ENCODE data around the gene NUDT4. TPM values are rescaled to one million over a fixed set of nuclear protein-coding genes. Genes with fewer than 3 reads are reported as not detected.

NUDT4 gene
- polyA plus RNA-seq (2012; rRNA removed) = 19.8 and 26.0 TPM in 2 replicates
- polyA plus RNA-seq (2012; cell fraction: cytosol; rRNA removed) = 31.6 and 41.1 TPM in 2 replicates
- polyA plus RNA-seq (2012; cell fraction: nucleus; rRNA removed) = 10.8 and 16.7 TPM in 2 replicates

GRCh38 chr12:93377252-93378195 is at the start of gene NUDT4:
NUDT4 (plus strand) TSS chr12:93377925; CDS start chr12:93378323, 398 bp downstream.
- peak within 1 kb of the TSS; percentile 85 for H3K9ac ChIP-seq
- H2AFZ ChIP-seq (ENCODE audit: low read depth) = peak within 1 kb of the TSS; percentile 91
- WGBS (ENCODE audit: low lambda C conversion rate) = 21% methylated on average over 29 of the region's 79 CpGs
- peaks cover 44% of the 10 kb centered on the region for H3K79me2 ChIP-seq (ENCODE audit: insufficient read depth)
- peak within 1 kb of the TSS; percentile 73 to 88 for H3K4me3 ChIP-seq (ENCODE audit: low read depth in 2 of 2, low read length in 1 of 2)
- peaks cover 0 to 10% of the 10 kb centered on the region in 2 experiments for H3K36me3 ChIP-seq (replicated peaks in 1 of 2; ENCODE audit: control insufficient read depth in 1 of 2, insufficient read depth in 2 of 2, low read length in 1 of 2)
- H3K4me2 ChIP-seq = peak within 1 kb of the TSS; percentile 82
- H3K27ac ChIP-seq (ENCODE audit: low read depth in 2 of 2, low read length in 1 of 2) = peak within 1 kb of the TSS; percentile 86 to 88
- H3K27me3 ChIP-seq (ENCODE audit: insufficient read depth) = no peaks in the 10 kb centered on the region
- H4K20me1 ChIP-seq (ENCODE audit: insufficient read depth) = peaks cover 38% of the 10 kb centered on the region
- CTCF ChIA-PET = interaction anchor here (1.3 kb wide), 2 partner anchors 19 to 390 kb away, joined by 7 read pairs; no protein-coding TSS in a partner anchor
- POLR2A ChIA-PET = no interaction called here
- no peaks in the 10 kb centered on the region for H3K9me2 ChIP-seq
- DNase-seq = peak; percentile 100
- no peaks in the 10 kb centered on the region for H3K9me3 ChIP-seq
- H3F3A ChIP-seq (replicated peaks; ENCODE audit: insufficient read depth) = peaks cover 11% of the 10 kb centered on the region
- peaks cover 14 to 15% of the 10 kb centered on the region in 2 experiments; a peak in 3 of 4 replicates for H3K4me1 ChIP-seq (ENCODE audit: control insufficient read depth in 1 of 2, insufficient read depth in 2 of 2, low read depth in 1 of 2, low read length in 1 of 2)
- TF ChIP-seq, protein P1, sequence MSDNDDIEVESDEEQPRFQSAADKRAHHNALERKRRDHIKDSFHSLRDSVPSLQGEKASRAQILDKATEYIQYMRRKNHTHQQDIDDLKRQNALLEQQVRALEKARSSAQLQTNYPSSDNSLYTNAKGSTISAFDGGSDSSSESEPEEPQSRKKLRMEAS (IDR thresholded peaks at IDR 0.05; ENCODE audit: low read depth) = peak; percentile 73
- peak; percentile 78 for TF ChIP-seq TAF1 (IDR thresholded peaks at IDR 0.05; ENCODE audit: borderline replicate concordance, low read depth, low read length)
- TF ChIP-seq, protein P2, sequence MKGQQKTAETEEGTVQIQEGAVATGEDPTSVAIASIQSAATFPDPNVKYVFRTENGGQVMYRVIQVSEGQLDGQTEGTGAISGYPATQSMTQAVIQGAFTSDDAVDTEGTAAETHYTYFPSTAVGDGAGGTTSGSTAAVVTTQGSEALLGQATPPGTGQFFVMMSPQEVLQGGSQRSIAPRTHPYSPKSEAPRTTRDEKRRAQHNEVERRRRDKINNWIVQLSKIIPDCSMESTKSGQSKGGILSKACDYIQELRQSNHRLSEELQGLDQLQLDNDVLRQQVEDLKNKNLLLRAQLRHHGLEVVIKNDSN (IDR thresholded peaks at IDR 0.05; ENCODE audit: borderline replicate concordance, low read depth) = no peak
- no peak for TF ChIP-seq FOSL2 (IDR thresholded peaks at IDR 0.05; ENCODE audit: borderline replicate concordance, low read depth)
- TF ChIP-seq MEF2A (IDR thresholded peaks at IDR 0.05; ENCODE audit: borderline replicate concordance, low read depth) = no peak
- TF ChIP-seq, protein P3, sequence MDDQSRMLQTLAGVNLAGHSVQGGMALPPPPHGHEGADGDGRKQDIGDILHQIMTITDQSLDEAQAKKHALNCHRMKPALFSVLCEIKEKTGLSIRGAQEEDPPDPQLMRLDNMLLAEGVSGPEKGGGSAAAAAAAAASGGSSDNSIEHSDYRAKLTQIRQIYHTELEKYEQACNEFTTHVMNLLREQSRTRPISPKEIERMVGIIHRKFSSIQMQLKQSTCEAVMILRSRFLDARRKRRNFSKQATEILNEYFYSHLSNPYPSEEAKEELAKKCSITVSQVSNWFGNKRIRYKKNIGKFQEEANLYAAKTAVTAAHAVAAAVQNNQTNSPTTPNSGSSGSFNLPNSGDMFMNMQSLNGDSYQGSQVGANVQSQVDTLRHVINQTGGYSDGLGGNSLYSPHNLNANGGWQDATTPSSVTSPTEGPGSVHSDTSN (IDR thresholded peaks at IDR 0.05) = no peak
- peak; percentile 90 for TF ChIP-seq POLR2AphosphoS5 (IDR thresholded peaks at IDR 0.05; ENCODE audit: low read depth, low read length)
- TF ChIP-seq NRF1 (IDR thresholded peaks at IDR 0.05; ENCODE audit: low read depth, low read length) = peak; percentile 76
- TF ChIP-seq MXI1 (IDR thresholded peaks at IDR 0.05; ENCODE audit: low read depth, low read length) = peak; percentile 16; the same call in 1 of the 2 replicates
- TF ChIP-seq SIN3A (IDR thresholded peaks at IDR 0.05; ENCODE audit: borderline replicate concordance, low read depth, low read length) = 0 out of 2 replicates have a peak, but pooled peaks have one; percentile 64
- peak; percentile 19 for TF ChIP-seq CHD2 (IDR thresholded peaks at IDR 0.05; ENCODE audit: low read length, partially characterized antibody)

DNA sequence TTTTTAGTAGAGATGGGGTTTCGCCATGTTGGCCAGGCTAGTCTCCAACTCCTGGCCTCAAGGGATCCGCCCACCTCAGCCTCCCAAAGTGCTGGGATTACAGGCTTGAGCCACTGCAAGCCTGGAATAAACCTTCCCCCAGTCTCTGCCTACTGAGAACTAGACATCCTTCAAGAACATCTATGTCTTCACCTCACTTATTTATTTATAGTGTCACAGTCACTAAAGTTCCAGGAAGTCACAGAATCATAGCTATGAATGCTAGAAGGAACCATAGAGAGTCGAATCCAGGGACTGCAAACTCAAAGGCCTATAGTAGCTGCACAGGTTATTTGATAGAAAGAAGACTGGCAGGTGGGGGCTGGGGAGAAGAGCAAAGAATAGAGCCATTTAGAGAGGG is 44.7 kb upstream of the NUDT4 start:
- WGBS (ENCODE audit: low lambda C conversion rate) = 85% methylated on average over 3 of the region's 3 CpGs
- Histone ChIP-seq H3K79me2 (ENCODE audit: insufficient read depth) (no peaks in the 10 kb centered on the region), H3K9me3 (no peaks in the 10 kb centered on the region), H3K9me2 (no peaks in the 10 kb centered on the region), H4K20me1 (ENCODE audit: insufficient read depth) (no peaks in the 10 kb centered on the region), H3K36me3 (replicated peaks in 1 of 2; ENCODE audit: control insufficient read depth in 1 of 2, insufficient read depth in 2 of 2, low read length in 1 of 2) (no peaks in the 10 kb centered on the region), H3K4me2 (no peak overlapping the region), H2AFZ (ENCODE audit: low read depth) (no peak overlapping the region), H3K4me1 (ENCODE audit: control insufficient read depth in 1 of 2, insufficient read depth in 2 of 2, low read depth in 1 of 2, low read length in 1 of 2) (no peaks in the 10 kb centered on the region), H3K4me3 (ENCODE audit: low read depth in 2 of 2, low read length in 1 of 2) (no peak overlapping the region), H3F3A (replicated peaks; ENCODE audit: insufficient read depth) (peaks cover 5% of the 10 kb centered on the region), H3K27ac (ENCODE audit: low read depth in 2 of 2, low read length in 1 of 2) (no peak overlapping the region), H3K27me3 (ENCODE audit: insufficient read depth) (no peaks in the 10 kb centered on the region), H3K9ac (no peak overlapping the region)
- POLR2A ChIA-PET = no interaction called here
- TF ChIP-seq IRF3 (IDR thresholded peaks at IDR 0.05; ENCODE audit: low read depth, low read length) (no peak), FOXJ3 (CRISPR knock-in tag; IDR thresholded peaks at IDR 0.05) (no peak), MXI1 (IDR thresholded peaks at IDR 0.05; ENCODE audit: low read depth, low read length) (no peak), CTCF (IDR thresholded peaks at IDR 0.05) (no peak)
- TF ChIP-seq, protein P3 (IDR thresholded peaks at IDR 0.05) = no peak
- CTCF ChIA-PET = no interaction called here
- DNase-seq = no peak

All from SK-N-SH (cell line).